ENCODE data around the gene SGTB.

DNA sequence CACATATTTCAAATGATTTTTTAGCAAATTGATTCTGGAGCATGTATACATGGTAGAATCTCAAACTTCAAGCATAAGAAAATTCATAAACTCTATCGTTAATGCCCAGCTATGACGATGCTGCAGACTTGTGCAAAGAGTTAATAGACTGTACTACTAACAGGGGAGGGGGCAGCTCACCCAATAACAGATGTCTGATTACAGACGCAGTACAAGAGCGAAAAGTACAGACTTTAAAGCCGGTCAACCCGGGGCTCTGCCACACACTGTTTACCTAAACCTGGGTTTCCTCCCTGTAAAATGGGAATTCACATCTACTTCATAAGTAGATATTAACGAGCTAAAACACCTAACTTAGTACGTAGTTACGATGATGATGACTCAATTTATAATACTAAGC, 98.4 kb downstream of the SGTB start:
- TF ChIP-seq, protein P1, sequence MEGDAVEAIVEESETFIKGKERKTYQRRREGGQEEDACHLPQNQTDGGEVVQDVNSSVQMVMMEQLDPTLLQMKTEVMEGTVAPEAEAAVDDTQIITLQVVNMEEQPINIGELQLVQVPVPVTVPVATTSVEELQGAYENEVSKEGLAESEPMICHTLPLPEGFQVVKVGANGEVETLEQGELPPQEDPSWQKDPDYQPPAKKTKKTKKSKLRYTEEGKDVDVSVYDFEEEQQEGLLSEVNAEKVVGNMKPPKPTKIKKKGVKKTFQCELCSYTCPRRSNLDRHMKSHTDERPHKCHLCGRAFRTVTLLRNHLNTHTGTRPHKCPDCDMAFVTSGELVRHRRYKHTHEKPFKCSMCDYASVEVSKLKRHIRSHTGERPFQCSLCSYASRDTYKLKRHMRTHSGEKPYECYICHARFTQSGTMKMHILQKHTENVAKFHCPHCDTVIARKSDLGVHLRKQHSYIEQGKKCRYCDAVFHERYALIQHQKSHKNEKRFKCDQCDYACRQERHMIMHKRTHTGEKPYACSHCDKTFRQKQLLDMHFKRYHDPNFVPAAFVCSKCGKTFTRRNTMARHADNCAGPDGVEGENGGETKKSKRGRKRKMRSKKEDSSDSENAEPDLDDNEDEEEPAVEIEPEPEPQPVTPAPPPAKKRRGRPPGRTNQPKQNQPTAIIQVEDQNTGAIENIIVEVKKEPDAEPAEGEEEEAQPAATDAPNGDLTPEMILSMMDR (optimal IDR thresholded peaks at IDR 0.05 in 1 of 3, IDR thresholded peaks at IDR 0.05 in 1 of 3, conservative IDR thresholded peaks at IDR 0.05 in 1 of 3; ENCODE audit: extremely low read depth in 1 of 3, insufficient read depth in 2 of 3, low read length in 3 of 3) = no peak
- TF ChIP-seq EZH2 (IDR thresholded peaks at IDR 0.05; ENCODE audit: low read length) = no peak

All from keratinocyte (primary cell).